Keratinocyte (primary cell): ENCODE measurements around the gene RPS3A. TPM values are rescaled to one million over a fixed set of nuclear protein-coding genes. Genes with fewer than 3 reads are reported as not detected.

Experiments
- DNase-seq: peaks from one replicate; pipeline ENCODE4 v3.0.0-alpha.2; 2011; ENCODE audit warnings: low read depth, missing footprints, low spot score
- FAIRE-seq: peaks from 2 replicates; lab custom pipeline; 2011; peaks lifted over from hg19 to GRCh38; lab: Jason Lieb, UNC
- H2AFZ ChIP-seq: 2 replicates; pipeline ENCODE4 v1.6.0; 2012; ENCODE audit warnings: low read length, control low read depth, inconsistent platforms; ENCODE audit not compliant: control insufficient read depth
- H3K27ac ChIP-seq: 2 replicates; pipeline ENCODE4 v1.5.1; 2011; ENCODE audit warnings: low read length; ENCODE audit not compliant: control insufficient read depth, insufficient read depth
- H3K27me3 ChIP-seq: 3 replicates; pipeline ENCODE4 v1.6.0; 2011; ENCODE audit warnings: low read length; ENCODE audit not compliant: control insufficient read depth, insufficient read depth; ENCODE audit errors: extremely low read depth
- H3K36me3 ChIP-seq, 2 experiments: 2 replicates in 1 of 2; 3 replicates in 1 of 2; pipeline ENCODE4 v1.5.1; 2011; ENCODE audit warnings: low read length in 2 of 2, mild to moderate bottlenecking in 1 of 2; ENCODE audit not compliant: control insufficient read depth in 2 of 2, insufficient read depth in 2 of 2; ENCODE audit errors: extremely low read depth in 1 of 2
- H3K4me1 ChIP-seq: 3 replicates; pipeline ENCODE4 v1.5.1; 2011; ENCODE audit warnings: low read length; ENCODE audit not compliant: control insufficient read depth, insufficient read depth; ENCODE audit errors: extremely low read depth
- H3K4me2 ChIP-seq: 3 replicates; pipeline ENCODE4 v1.6.0; 2011; ENCODE audit warnings: low read depth, low read length; ENCODE audit not compliant: control insufficient read depth, insufficient read depth; ENCODE audit errors: extremely low read depth
- H3K4me3 ChIP-seq, 3 experiments: fragments of 200-600 bp in 1 of 3; sonication (generic) in 1 of 3; 2 replicates in 2 of 3; 3 replicates in 1 of 3; pipeline ENCODE4 v1.5.1; 2011 to 2016; ENCODE audit warnings: low read length in 3 of 3, mild to moderate bottlenecking in 3 of 3, control low read depth in 2 of 3, inconsistent platforms in 1 of 3, low read depth in 1 of 3, mixed read lengths in 1 of 3, mixed run types in 1 of 3, moderate library complexity in 1 of 3; ENCODE audit not compliant: control insufficient read depth in 2 of 3, insufficient read depth in 2 of 3; ENCODE audit errors: extremely low read depth in 1 of 3
- H3K79me2 ChIP-seq: 2 replicates; pipeline ENCODE4 v1.6.0; 2012; ENCODE audit warnings: low read length; ENCODE audit not compliant: control insufficient read depth, insufficient read depth
- H3K9ac ChIP-seq: 3 replicates; pipeline ENCODE4 v1.6.0; 2011; ENCODE audit warnings: low read length; ENCODE audit not compliant: control insufficient read depth, insufficient read depth; ENCODE audit errors: extremely low read depth
- H3K9me1 ChIP-seq: 3 replicates; pipeline ENCODE4 v1.6.0; 2011; ENCODE audit warnings: low read length; ENCODE audit not compliant: control insufficient read depth, insufficient read depth; ENCODE audit errors: extremely low read depth
- H3K9me3 ChIP-seq: 2 replicates; pipeline ENCODE4 v1.5.1; 2012; ENCODE audit warnings: low read depth, low read length; ENCODE audit not compliant: control insufficient read depth
- H4K20me1 ChIP-seq: 3 replicates; pipeline ENCODE4 v1.6.0; 2011; ENCODE audit warnings: low read length; ENCODE audit not compliant: control insufficient read depth, insufficient read depth; ENCODE audit errors: extremely low read depth
- CTCF ChIP-seq, 3 experiments: IDR thresholded peaks in 1 of 3; conservative IDR thresholded peaks in 1 of 3; optimal IDR thresholded peaks in 1 of 3; 2 replicates in 2 of 3; 3 replicates in 1 of 3; pipeline versions ENCODE3 to v1.5.1; 2011; ENCODE audit warnings: low read length in 3 of 3, mild to moderate bottlenecking in 3 of 3, moderate library complexity in 2 of 3, control low read depth in 1 of 3, inconsistent platforms in 1 of 3; ENCODE audit not compliant: insufficient read depth in 2 of 3; ENCODE audit errors: extremely low read depth in 1 of 3
- EZH2 ChIP-seq: IDR thresholded peaks from one replicate; pipeline ENCODE4 v1.6.1; 2012; ENCODE audit warnings: inconsistent platforms, mild to moderate bottlenecking, low read length, moderate library complexity
- dilution Hi-C: fragments of 300-500 bp; cut with MboI; formaldehyde crosslinking; loops from one replicate; pipeline ENCODE4 v1.7.0; 2020; ENCODE audit warnings: low sequenced_read_pairs; ENCODE audit not compliant: extremely low pct_ligation_motif_present
- polyA plus RNA-seq, 5 experiments: library from polyadenylated mRNA; depleted of rRNA in 3 of 5; stranded (reverse) in 3 of 5; stranded (forward) in 1 of 5; unstranded in 1 of 5; fragments of >200 nt; gene quantifications; 1 replicate in 1 of 5; 2 replicates in 3 of 5; 3 replicates in 1 of 5; pipeline versions ENCODE4 v1.2.1 to v1.2.3, GENCODE V29; 2011 to 2012; ENCODE audit warnings: missing spikeins in 2 of 5, low read depth in 1 of 5, low replicate concordance in 1 of 5

Gene RPS3A
- polyA plus RNA-seq, 1 donor (not counting 4 experiments of a cell fraction or from before 2014, with no cell fraction given) = 3,377 TPM

- no peaks in the 10 kb centered on the region for H3K9me3 ChIP-seq
- no peaks in the 10 kb centered on the region for H3K9me1 ChIP-seq
- no peak overlapping the region for H3K4me3 ChIP-seq
- no peaks in the 10 kb centered on the region for H4K20me1 ChIP-seq
- TF ChIP-seq CTCF (optimal IDR thresholded peaks at IDR 0.05 in 1 of 3, IDR thresholded peaks at IDR 0.05 in 1 of 3, conservative IDR thresholded peaks at IDR 0.05 in 1 of 3; ENCODE audit: extremely low read depth in 1 of 3, insufficient read depth in 2 of 3, low read length in 3 of 3) (no peak), EZH2 (no peak)
- H3K4me1 ChIP-seq = peaks cover 2% of the 10 kb centered on the region
- no peak overlapping the region for H3K27ac ChIP-seq
- H3K9ac ChIP-seq = no peak overlapping the region
- FAIRE-seq (no peak), DNase-seq (no peak)
- peaks cover 7 to 19% of the 10 kb centered on the region in 2 experiments for H3K36me3 ChIP-seq
- H3K79me2 ChIP-seq = no peaks in the 10 kb centered on the region
- H3K4me2 ChIP-seq = no peak overlapping the region
- dilution Hi-C loops = no loop called here
- no peak overlapping the region for H2AFZ ChIP-seq
- H3K27me3 ChIP-seq = no peaks in the 10 kb centered on the region
Measured at GRCh38 chr4:151142758-151143157, 43.3 kb downstream of the RPS3A start.

GRCh38 chr4:151143162-151143561, 43.7 kb downstream of the RPS3A start:
- DNase-seq = no peak
- no peak overlapping the region for H3K9ac ChIP-seq
- no peak for FAIRE-seq
- no peak overlapping the region for H3K4me3 ChIP-seq
- H3K79me2 ChIP-seq = no peaks in the 10 kb centered on the region
- no peak for TF ChIP-seq EZH2
- TF ChIP-seq CTCF (optimal IDR thresholded peaks at IDR 0.05 in 1 of 3, IDR thresholded peaks at IDR 0.05 in 1 of 3, conservative IDR thresholded peaks at IDR 0.05 in 1 of 3; ENCODE audit: extremely low read depth in 1 of 3, insufficient read depth in 2 of 3, low read length in 3 of 3) = no peak
- H3K36me3 ChIP-seq = peaks cover 7 to 19% of the 10 kb centered on the region in 2 experiments
- dilution Hi-C loops = no loop called here
- no peaks in the 10 kb centered on the region for H4K20me1 ChIP-seq
- H2AFZ ChIP-seq = no peak overlapping the region
- no peak overlapping the region for H3K27ac ChIP-seq
- H3K9me3 ChIP-seq = no peaks in the 10 kb centered on the region
- no peaks in the 10 kb centered on the region for H3K9me1 ChIP-seq
- H3K27me3 ChIP-seq = no peaks in the 10 kb centered on the region
- no peak overlapping the region for H3K4me2 ChIP-seq
- peaks cover 2% of the 10 kb centered on the region for H3K4me1 ChIP-seq
